Fibroblast of mammary gland (primary cell): ENCODE measurements around the gene ZNF532.

Experiments
- DNase-seq: peaks from one replicate; pipeline ENCODE4 v3.0.0-alpha.2; 2010; ENCODE audit warnings: low read depth
- H3K4me3 ChIP-seq: 2 replicates; pipeline ENCODE4 v1.5.1; 2011; ENCODE audit warnings: low read depth, mild to moderate bottlenecking, low read length, moderate library complexity; ENCODE audit not compliant: control insufficient read depth
- TF ChIP-seq, protein P1 (sequence below): conservative IDR thresholded peaks from 2 replicates; pipeline ENCODE4 v1.5.1; 2011; ENCODE audit warnings: low read depth, low read length, inconsistent platforms; ENCODE audit not compliant: control insufficient read depth, insufficient read depth

The ZNF532 gene

GRCh38 chr18:59002974-59003594, 138.4 kb downstream of the ZNF532 start:
- TF ChIP-seq, protein P1, sequence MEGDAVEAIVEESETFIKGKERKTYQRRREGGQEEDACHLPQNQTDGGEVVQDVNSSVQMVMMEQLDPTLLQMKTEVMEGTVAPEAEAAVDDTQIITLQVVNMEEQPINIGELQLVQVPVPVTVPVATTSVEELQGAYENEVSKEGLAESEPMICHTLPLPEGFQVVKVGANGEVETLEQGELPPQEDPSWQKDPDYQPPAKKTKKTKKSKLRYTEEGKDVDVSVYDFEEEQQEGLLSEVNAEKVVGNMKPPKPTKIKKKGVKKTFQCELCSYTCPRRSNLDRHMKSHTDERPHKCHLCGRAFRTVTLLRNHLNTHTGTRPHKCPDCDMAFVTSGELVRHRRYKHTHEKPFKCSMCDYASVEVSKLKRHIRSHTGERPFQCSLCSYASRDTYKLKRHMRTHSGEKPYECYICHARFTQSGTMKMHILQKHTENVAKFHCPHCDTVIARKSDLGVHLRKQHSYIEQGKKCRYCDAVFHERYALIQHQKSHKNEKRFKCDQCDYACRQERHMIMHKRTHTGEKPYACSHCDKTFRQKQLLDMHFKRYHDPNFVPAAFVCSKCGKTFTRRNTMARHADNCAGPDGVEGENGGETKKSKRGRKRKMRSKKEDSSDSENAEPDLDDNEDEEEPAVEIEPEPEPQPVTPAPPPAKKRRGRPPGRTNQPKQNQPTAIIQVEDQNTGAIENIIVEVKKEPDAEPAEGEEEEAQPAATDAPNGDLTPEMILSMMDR, result no peak
- H3K4me3 ChIP-seq, result no peak overlapping the region
- DNase-seq, result no peak

DNA sequence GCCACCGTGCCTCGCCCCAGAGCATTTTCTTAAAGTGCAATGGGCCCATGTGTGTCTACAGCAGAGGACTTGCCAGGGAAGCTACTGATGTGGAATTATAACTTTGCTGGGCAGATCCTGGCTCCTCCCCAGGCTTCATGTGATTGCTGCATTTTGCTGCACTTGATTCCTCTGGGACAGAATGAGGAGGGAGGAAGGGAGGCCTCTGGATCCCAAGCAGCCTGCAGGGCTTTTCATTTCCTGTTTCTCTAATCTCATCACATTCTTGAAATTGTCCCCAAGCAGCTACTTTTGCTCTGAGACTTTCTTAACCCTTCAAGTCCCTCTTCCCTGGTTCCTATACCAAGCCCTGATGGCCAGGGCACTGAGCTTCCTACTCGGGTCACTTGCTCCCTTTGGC, 140.6 kb downstream of the ZNF532 start:
- TF ChIP-seq, protein P1, result no peak
- H3K4me3 ChIP-seq, result no peak overlapping the region
- DNase-seq, result peak; percentile 64

DNA sequence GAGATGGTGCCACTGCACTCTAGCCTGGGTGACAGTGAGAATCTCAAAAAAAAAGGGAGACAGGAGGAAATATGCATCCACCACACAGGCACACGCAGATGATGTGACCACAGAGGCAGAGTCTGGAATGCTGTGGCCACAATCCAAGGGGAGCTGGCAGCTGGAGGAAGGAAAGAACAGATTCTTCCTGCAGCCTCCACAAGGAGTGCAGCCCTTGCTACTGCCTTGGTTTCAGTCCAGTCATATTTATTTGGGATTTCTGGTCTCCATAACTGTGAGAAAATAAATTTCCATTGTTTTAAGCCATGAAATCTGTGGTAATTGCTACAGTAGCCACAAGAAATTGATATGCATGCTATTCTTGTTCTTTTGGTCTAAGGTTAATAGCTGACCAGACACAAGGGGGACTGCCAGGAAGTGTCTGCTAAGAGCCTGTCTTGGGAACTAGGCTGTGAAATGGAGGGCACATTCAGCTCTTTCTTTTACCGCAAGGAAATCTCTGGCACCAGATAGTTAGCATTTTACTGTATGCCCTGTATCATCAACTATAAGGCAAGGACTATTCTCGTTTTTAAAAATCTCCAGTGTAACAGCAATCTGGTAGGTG, 141.9 kb downstream of the ZNF532 start:
- TF ChIP-seq, protein P1, result no peak
- peak; percentile 50 for DNase-seq
- H3K4me3 ChIP-seq, result no peak overlapping the region

DNA sequence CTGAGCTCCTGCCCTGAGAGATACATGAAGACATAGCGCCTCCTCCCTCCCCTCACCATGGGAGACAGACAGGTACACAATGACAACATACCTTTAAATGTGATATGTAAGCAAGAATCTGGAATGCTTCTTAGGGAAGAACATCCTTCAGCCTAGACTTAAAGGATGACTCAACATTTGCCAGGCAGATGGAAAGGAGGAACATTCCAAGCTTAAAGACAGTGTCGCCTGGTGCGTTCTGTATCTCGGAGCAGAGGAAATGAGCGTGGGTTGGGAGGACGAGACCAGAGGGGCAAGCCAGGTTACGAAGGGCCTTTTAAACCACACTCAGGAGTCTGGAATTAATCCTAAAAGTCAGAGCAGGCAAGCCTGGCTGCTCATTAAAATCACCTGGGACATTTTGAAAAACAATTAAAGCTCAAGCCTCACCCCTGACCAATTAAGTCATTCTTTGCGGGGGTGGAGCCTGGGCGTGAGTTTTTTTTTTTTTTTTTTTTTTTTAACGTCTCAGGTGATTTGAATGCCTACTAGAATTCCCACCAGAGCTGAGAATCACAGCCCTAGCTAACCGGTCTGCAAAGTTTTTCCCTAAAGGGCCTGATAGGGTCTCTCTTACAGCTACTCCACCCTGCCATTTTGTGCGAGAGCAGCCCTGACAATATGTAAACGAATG, 143.8 kb downstream of the ZNF532 start:
- DNase-seq, result peak; percentile 72
- H3K4me3 ChIP-seq, result no peak overlapping the region
- TF ChIP-seq, protein P1, result no peak

GRCh38 chr18:59009846-59010245, 145.2 kb downstream of the ZNF532 start:
- TF ChIP-seq, protein P1, result no peak
- no peak for DNase-seq

GRCh38 chr18:59011289-59011688, 146.6 kb downstream of the ZNF532 start:
- TF ChIP-seq, protein P1, result no peak
- no peak for DNase-seq
- H3K4me3 ChIP-seq, result no peak overlapping the region

More at GRCh38 chr18:59009846-59010245, 145.2 kb downstream of the ZNF532 start:
- no peak overlapping the region for H3K4me3 ChIP-seq
